HCT116 (cell line): ENCODE results near the gene SORBS1. TPM values are rescaled to one million over a fixed set of nuclear protein-coding genes. Genes with fewer than 3 reads are reported as not detected.

ENCODE experiments used
- ATAC-seq: fragments of 200-7000 bp; cut with Tn5 transposase; 2 replicates; pipeline ENCODE4 v1.9.1; 2020; ENCODE audit warnings: mild to moderate bottlenecking, moderate library complexity
- BruUV-seq: library from RNA; stranded (reverse); fragments of 400-500 nt; replicated peaks from 2 replicates; lab custom pipeline; 2021; lab: Mats Ljungman, UMichigan
- CTCF ChIA-PET: fragments of 300-600 bp; sonication (Branson Sonifier 250); formaldehyde crosslinking; loops from one replicate; lab custom pipeline; 2021; ENCODE audit warnings: antibody characterized with exemption; lab: Charles Lee
- POLR2A ChIA-PET: fragments of 300-600, 350-600 bp; sonication (Branson Sonifier 250); formaldehyde crosslinking; loops from one replicate; lab custom pipeline; 2021; ENCODE audit warnings: antibody characterized with exemption; lab: Charles Lee
- RAD21 ChIA-PET, 2 experiments: fragments of 300-600 bp; sonication (Branson Sonifier 250); formaldehyde crosslinking; loops; one replicate each; lab custom pipeline; 2023; ENCODE audit warnings: low total read pairs in 2 of 2; ENCODE audit not compliant: uncharacterized antibody in 2 of 2, unreplicated experiment in 2 of 2, low non-redundant PET in 1 of 2; lab: Charles Lee
- DNase-seq: peaks from one replicate; pipeline ENCODE4 v3.0.0-alpha.2; 2010; ENCODE audit warnings: low read depth, low spot score
- H2AFZ ChIP-seq: fragments of 200-600 bp; shearing (Covaris generic), sonication (generic); 2 replicates; pipeline ENCODE4 v1.6.1; 2017; ENCODE audit warnings: low read depth, mixed run types, mixed read lengths, antibody characterized with exemption, low read length; ENCODE audit not compliant: poor library complexity, severe bottlenecking
- H3K27ac ChIP-seq: 2 replicates; pipeline ENCODE4 v1.5.1; 2012; ENCODE audit warnings: low read depth, low read length
- H3K27me3 ChIP-seq: fragments of 200-600 bp; sonication (generic); 2 replicates; pipeline ENCODE4 v1.6.1; 2016; ENCODE audit warnings: mixed run types, low read length, mixed read lengths; ENCODE audit not compliant: insufficient read depth
- H3K36me3 ChIP-seq, 2 experiments: fragments of 200-500 bp in 1 of 2; fragments of 200-600 bp in 1 of 2; sonication (Bioruptor generic) in 1 of 2; sonication (generic) in 1 of 2; 2 replicates each; pipeline versions ENCODE4 v1.5.1 to v1.6.1; 2014 to 2016; ENCODE audit warnings: low read length in 2 of 2, inconsistent platforms in 1 of 2, mixed read lengths in 1 of 2, mixed run types in 1 of 2; ENCODE audit not compliant: insufficient read depth in 2 of 2, control insufficient read depth in 1 of 2
- H3K4me1 ChIP-seq, 2 experiments: fragments of 200-600 bp in 1 of 2; sonication (generic) in 1 of 2; 2 replicates each; pipeline versions ENCODE4 v1.5.1 to v1.6.1; 2012 to 2017; ENCODE audit warnings: low read length in 2 of 2, inconsistent platforms in 1 of 2, mild to moderate bottlenecking in 1 of 2, mixed read lengths in 1 of 2, mixed run types in 1 of 2, moderate library complexity in 1 of 2; ENCODE audit not compliant: insufficient read depth in 2 of 2, control insufficient read depth in 1 of 2
- H3K4me2 ChIP-seq: fragments of 200-600 bp; sonication (generic); 2 replicates; pipeline ENCODE4 v1.6.1; 2017; ENCODE audit warnings: mixed run types, low read length, mixed read lengths
- H3K4me3 ChIP-seq, 2 experiments: fragments of 200-600 bp in 1 of 2; sonication (generic) in 1 of 2; replicated peaks in 1 of 2; 2 replicates each; pipeline ENCODE4 v1.5.1; 2011 to 2016; ENCODE audit warnings: low read length in 2 of 2, control low read depth in 1 of 2, low read depth in 1 of 2, mild to moderate bottlenecking in 1 of 2, mixed read lengths in 1 of 2, mixed run types in 1 of 2
- H3K79me2 ChIP-seq: fragments of 200-600 bp; sonication (generic); 2 replicates; pipeline ENCODE4 v1.6.1; 2017; ENCODE audit warnings: mild to moderate bottlenecking, mixed run types, low read length, moderate library complexity, mixed read lengths; ENCODE audit not compliant: insufficient read depth
- H3K9ac ChIP-seq: fragments of 200-600 bp; sonication (generic); 2 replicates; pipeline ENCODE4 v1.6.1; 2016; ENCODE audit warnings: low read length, mixed read lengths
- H3K9me2 ChIP-seq: fragments of 200-600 bp; sonication (generic), shearing (Covaris generic); 2 replicates; pipeline ENCODE4 v1.6.1; 2017; ENCODE audit warnings: mixed run types, mild to moderate bottlenecking, moderate library complexity; ENCODE audit not compliant: insufficient read depth
- H3K9me3 ChIP-seq, 2 experiments: fragments of 200-500 bp in 1 of 2; fragments of 200-600 bp in 1 of 2; sonication (Bioruptor generic) in 1 of 2; sonication (generic) in 1 of 2; 2 replicates each; pipeline ENCODE4 v1.6.1; 2014 to 2017; ENCODE audit warnings: low read length in 2 of 2, mixed read lengths in 2 of 2, inconsistent platforms in 1 of 2, low read depth in 1 of 2, mild to moderate bottlenecking in 1 of 2, mixed run types in 1 of 2, moderate library complexity in 1 of 2; ENCODE audit not compliant: control insufficient read depth in 1 of 2, insufficient read depth in 1 of 2
- H4K20me1 ChIP-seq: fragments of 200-600 bp; sonication (generic), shearing (Covaris generic); 2 replicates; pipeline ENCODE4 v1.6.1; 2017; ENCODE audit warnings: mixed run types, mild to moderate bottlenecking, moderate library complexity; ENCODE audit not compliant: insufficient read depth
- ATF3 ChIP-seq: IDR thresholded peaks from 2 replicates; pipeline ENCODE4 v1.6.1; 2012
- CEBPB ChIP-seq: IDR thresholded peaks from 2 replicates; pipeline ENCODE4 v1.6.1; 2012; ENCODE audit warnings: low read depth
- EGR1 ChIP-seq: IDR thresholded peaks from 2 replicates; pipeline ENCODE4 v1.6.1; 2012; ENCODE audit warnings: low read depth
- ELF1 ChIP-seq: IDR thresholded peaks from 2 replicates; pipeline ENCODE4 v1.6.1; 2012; ENCODE audit warnings: low read depth, borderline replicate concordance
- EZH2phosphoT487 ChIP-seq: fragments of 200-600 bp; IDR thresholded peaks from 2 replicates; pipeline ENCODE4 v1.6.1; 2018; ENCODE audit warnings: antibody characterized with exemption, borderline replicate concordance
- FOSL1 ChIP-seq: IDR thresholded peaks from 2 replicates; pipeline ENCODE4 v1.6.1; 2012; ENCODE audit warnings: low read depth
- POLR2A ChIP-seq: IDR thresholded peaks from 2 replicates; pipeline ENCODE4 v1.7.0; 2011; ENCODE audit warnings: borderline replicate concordance; ENCODE audit not compliant: insufficient read depth, insufficient read length; ENCODE audit errors: extremely low read depth
- SIN3A ChIP-seq: IDR thresholded peaks from 2 replicates; pipeline ENCODE4 v1.6.1; 2012; ENCODE audit warnings: low read depth
- SP1 ChIP-seq: IDR thresholded peaks from 2 replicates; pipeline ENCODE4 v1.6.1; 2012; ENCODE audit warnings: low read depth
- TCF7L2 ChIP-seq: IDR thresholded peaks from 2 replicates; pipeline ENCODE4 v1.7.0; 2011; ENCODE audit warnings: borderline replicate concordance, inconsistent platforms; ENCODE audit not compliant: insufficient read depth, insufficient read length; ENCODE audit errors: extremely low read depth
- YY1 ChIP-seq: IDR thresholded peaks from 2 replicates; pipeline ENCODE4 v1.6.1; 2011; ENCODE audit warnings: low read length, low read depth, moderate library complexity, mild to moderate bottlenecking; ENCODE audit not compliant: insufficient replicate concordance; ENCODE audit errors: extremely low read depth
- ZFX ChIP-seq: fragments of 450-650 bp; IDR thresholded peaks from 2 replicates; pipeline ENCODE4 v1.6.1; 2017
- intact Hi-C: fragments of 100-400 bp; cut with micrococcal nuclease; formaldehyde crosslinking; loops from 2 replicates; pipeline ENCODE4 v1.10.0; 2022
- total RNA-seq: library from RNA; stranded (reverse); gene quantifications from one replicate; pipeline ENCODE4 v1.2.1, GENCODE V29; 2021; ENCODE audit not compliant: unreplicated experiment
- TF ChIP-seq, protein P1 (sequence below), 3 experiments: fragments of 200-600 bp in 1 of 3; sonication (generic) in 1 of 3; IDR thresholded peaks in 2 of 3; conservative IDR thresholded peaks in 1 of 3; 2 replicates each; pipeline ENCODE4 v1.5.1; 2012 to 2017; ENCODE audit warnings: low read depth in 2 of 3, low read length in 2 of 3, antibody characterized with exemption in 1 of 3, borderline replicate concordance in 1 of 3, control low read depth in 1 of 3, mild to moderate bottlenecking in 1 of 3, mixed read lengths in 1 of 3, mixed run types in 1 of 3, moderate library complexity in 1 of 3; ENCODE audit not compliant: insufficient read depth in 1 of 3
- TF ChIP-seq, protein P2 (sequence below): IDR thresholded peaks from 2 replicates; pipeline ENCODE4 v1.6.1; 2012; ENCODE audit warnings: low read depth

Gene SORBS1
- total RNA-seq, 1 experiment from 2014 or later = 3.4 TPM

DNA sequence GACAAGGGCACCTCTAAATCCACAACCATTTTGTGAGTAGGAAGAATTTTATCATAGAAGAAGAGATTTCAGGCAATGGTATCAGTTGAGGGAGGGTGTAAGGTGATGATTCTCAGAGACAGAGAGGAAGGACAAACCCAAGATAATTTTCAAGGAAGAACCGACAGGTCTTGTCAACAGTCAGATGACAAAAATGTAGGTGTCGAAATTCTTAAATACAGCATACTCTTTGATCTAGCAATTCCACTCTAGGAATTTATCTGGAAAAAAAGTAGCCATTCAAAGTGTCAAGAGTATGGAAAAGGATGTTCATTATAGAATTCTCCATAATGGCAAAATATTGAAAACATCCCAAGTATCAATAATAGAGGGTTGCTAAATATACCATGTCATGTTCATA, 256.2 kb downstream of the SORBS1 start:
- no peak for DNase-seq
- no peak overlapping the region for H3K27ac ChIP-seq
- BruUV-seq = no TSS peak

GRCh38 chr10:95304463-95304862, 256.7 kb downstream of the SORBS1 start:
- Histone ChIP-seq H3K36me3 (no peaks in the 10 kb centered on the region), H3K79me2 (no peaks in the 10 kb centered on the region), H3K27ac (no peak overlapping the region), H2AFZ (no peak overlapping the region), H3K9me2 (no peaks in the 10 kb centered on the region), H3K27me3 (peaks cover 42% of the 10 kb centered on the region), H3K4me3 (no peak overlapping the region), H3K9ac (no peak overlapping the region), H3K4me2 (no peak overlapping the region), H3K4me1 (peaks cover 27 to 34% of the 10 kb centered on the region in 2 experiments), H3K9me3 (no peaks in the 10 kb centered on the region), H4K20me1 (peaks cover 4% of the 10 kb centered on the region; the same call in 1 of the 2 replicates)
- CTCF ChIA-PET = no interaction called here
- BruUV-seq = no TSS peak
- intact Hi-C loops = no loop called here
- POLR2A ChIA-PET = no interaction called here
- RAD21 ChIA-PET = no interaction called here
- ATAC-seq (no peak), DNase-seq (no peak)
- TF ChIP-seq, protein P1, sequence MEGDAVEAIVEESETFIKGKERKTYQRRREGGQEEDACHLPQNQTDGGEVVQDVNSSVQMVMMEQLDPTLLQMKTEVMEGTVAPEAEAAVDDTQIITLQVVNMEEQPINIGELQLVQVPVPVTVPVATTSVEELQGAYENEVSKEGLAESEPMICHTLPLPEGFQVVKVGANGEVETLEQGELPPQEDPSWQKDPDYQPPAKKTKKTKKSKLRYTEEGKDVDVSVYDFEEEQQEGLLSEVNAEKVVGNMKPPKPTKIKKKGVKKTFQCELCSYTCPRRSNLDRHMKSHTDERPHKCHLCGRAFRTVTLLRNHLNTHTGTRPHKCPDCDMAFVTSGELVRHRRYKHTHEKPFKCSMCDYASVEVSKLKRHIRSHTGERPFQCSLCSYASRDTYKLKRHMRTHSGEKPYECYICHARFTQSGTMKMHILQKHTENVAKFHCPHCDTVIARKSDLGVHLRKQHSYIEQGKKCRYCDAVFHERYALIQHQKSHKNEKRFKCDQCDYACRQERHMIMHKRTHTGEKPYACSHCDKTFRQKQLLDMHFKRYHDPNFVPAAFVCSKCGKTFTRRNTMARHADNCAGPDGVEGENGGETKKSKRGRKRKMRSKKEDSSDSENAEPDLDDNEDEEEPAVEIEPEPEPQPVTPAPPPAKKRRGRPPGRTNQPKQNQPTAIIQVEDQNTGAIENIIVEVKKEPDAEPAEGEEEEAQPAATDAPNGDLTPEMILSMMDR (IDR thresholded peaks at IDR 0.05 in 2 of 3, conservative IDR thresholded peaks at IDR 0.05 in 1 of 3; ENCODE audit: borderline replicate concordance in 1 of 3, insufficient read depth in 1 of 3, low read depth in 2 of 3, low read length in 2 of 3) = no peak
- TF ChIP-seq ELF1 = no peak
- TF ChIP-seq EZH2phosphoT487 = no peak
- no peak for TF ChIP-seq FOSL1
- TF ChIP-seq SIN3A = no peak
- TF ChIP-seq, protein P2, sequence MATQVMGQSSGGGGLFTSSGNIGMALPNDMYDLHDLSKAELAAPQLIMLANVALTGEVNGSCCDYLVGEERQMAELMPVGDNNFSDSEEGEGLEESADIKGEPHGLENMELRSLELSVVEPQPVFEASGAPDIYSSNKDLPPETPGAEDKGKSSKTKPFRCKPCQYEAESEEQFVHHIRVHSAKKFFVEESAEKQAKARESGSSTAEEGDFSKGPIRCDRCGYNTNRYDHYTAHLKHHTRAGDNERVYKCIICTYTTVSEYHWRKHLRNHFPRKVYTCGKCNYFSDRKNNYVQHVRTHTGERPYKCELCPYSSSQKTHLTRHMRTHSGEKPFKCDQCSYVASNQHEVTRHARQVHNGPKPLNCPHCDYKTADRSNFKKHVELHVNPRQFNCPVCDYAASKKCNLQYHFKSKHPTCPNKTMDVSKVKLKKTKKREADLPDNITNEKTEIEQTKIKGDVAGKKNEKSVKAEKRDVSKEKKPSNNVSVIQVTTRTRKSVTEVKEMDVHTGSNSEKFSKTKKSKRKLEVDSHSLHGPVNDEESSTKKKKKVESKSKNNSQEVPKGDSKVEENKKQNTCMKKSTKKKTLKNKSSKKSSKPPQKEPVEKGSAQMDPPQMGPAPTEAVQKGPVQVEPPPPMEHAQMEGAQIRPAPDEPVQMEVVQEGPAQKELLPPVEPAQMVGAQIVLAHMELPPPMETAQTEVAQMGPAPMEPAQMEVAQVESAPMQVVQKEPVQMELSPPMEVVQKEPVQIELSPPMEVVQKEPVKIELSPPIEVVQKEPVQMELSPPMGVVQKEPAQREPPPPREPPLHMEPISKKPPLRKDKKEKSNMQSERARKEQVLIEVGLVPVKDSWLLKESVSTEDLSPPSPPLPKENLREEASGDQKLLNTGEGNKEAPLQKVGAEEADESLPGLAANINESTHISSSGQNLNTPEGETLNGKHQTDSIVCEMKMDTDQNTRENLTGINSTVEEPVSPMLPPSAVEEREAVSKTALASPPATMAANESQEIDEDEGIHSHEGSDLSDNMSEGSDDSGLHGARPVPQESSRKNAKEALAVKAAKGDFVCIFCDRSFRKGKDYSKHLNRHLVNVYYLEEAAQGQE = no peak
- no peak for TF ChIP-seq EGR1
- TF ChIP-seq SP1 = no peak
- no peak for TF ChIP-seq ATF3
- no peak for TF ChIP-seq CEBPB
- TF ChIP-seq POLR2A = no peak
- TF ChIP-seq TCF7L2 = no peak
- no peak for TF ChIP-seq ZFX
- TF ChIP-seq YY1 = no peak

More for the DNA sequence above, 256.2 kb downstream of the SORBS1 start:
- POLR2A ChIA-PET = no interaction called here
- RAD21 ChIA-PET = no interaction called here
- TF ChIP-seq ATF3 (no peak), EGR1 (no peak), SIN3A (no peak)
- TF ChIP-seq, all 23 proteins: peak for 0
- Histone ChIP-seq H3K36me3 (no peaks in the 10 kb centered on the region), H3K9ac (no peak overlapping the region), H3K79me2 (no peaks in the 10 kb centered on the region), H2AFZ (no peak overlapping the region), H3K27me3 (peaks cover 47% of the 10 kb centered on the region), H3K4me1 (peaks cover 30 to 36% of the 10 kb centered on the region in 2 experiments), H3K4me3 (no peak overlapping the region), H4K20me1 (peaks cover 4% of the 10 kb centered on the region; the same call in 1 of the 2 replicates), H3K4me2 (no peak overlapping the region), H3K9me2 (no peaks in the 10 kb centered on the region), H3K9me3 (no peaks in the 10 kb centered on the region)
- ATAC-seq = no peak
- intact Hi-C loops = no loop called here
- CTCF ChIA-PET = no interaction called here
